Measurements from ENCODE around the gene HPCA.

HPCA gene

GRCh38 chr1:32871364-32872191 lies 14.7 kb upstream of the HPCA start:
- no peak for DNase-seq (ENCODE audit: low read depth)

- DNase-seq (ENCODE audit: low read depth), result no peak
Measured at GRCh38 chr1:32872192-32872460, 14.2 kb upstream of the HPCA start.

GRCh38 chr1:32873484-32873883 lies 12.8 kb upstream of the HPCA start:
- DNase-seq (ENCODE audit: low read depth), result no peak

- DNase-seq (ENCODE audit: low read depth), result no peak
Measured at GRCh38 chr1:32874860-32875752, 11.2 kb upstream of the HPCA start.

- DNase-seq (ENCODE audit: low read depth), result no peak
Measured at GRCh38 chr1:32876341-32877210, 9.7 kb upstream of the HPCA start.

- DNase-seq (ENCODE audit: low read depth), result no peak
Measured at GRCh38 chr1:32877211-32878110, 8.8 kb upstream of the HPCA start.

- no peak for DNase-seq (ENCODE audit: low read depth)
Measured at GRCh38 chr1:32878183-32878582, 8.1 kb upstream of the HPCA start.

- DNase-seq (ENCODE audit: low read depth), result no peak
Measured at GRCh38 chr1:32878637-32879041, 7.7 kb upstream of the HPCA start.

- no peak for DNase-seq (ENCODE audit: low read depth)
Measured at GRCh38 chr1:32881291-32881690, 5.0 kb upstream of the HPCA start.

- DNase-seq (ENCODE audit: low read depth), result no peak
Measured at GRCh38 chr1:32881871-32882850, 4.1 kb upstream of the HPCA start.

GRCh38 chr1:32883338-32884031 lies 2.8 kb upstream of the HPCA start:
- no peak for DNase-seq (ENCODE audit: low read depth)

- DNase-seq (ENCODE audit: low read depth), result no peak
Measured at GRCh38 chr1:32884032-32884372, 2.3 kb upstream of the HPCA start.

- DNase-seq (ENCODE audit: low read depth), result no peak
Measured at GRCh38 chr1:32884726-32885125, 1.6 kb upstream of the HPCA start.

- DNase-seq (ENCODE audit: low read depth), result no peak
Measured at GRCh38 chr1:32885676-32886003, 651 bp upstream of the HPCA start.

- DNase-seq (ENCODE audit: low read depth), result no peak
Measured at GRCh38 chr1:32886828-32887414, 630 bp downstream of the HPCA start.

GRCh38 chr1:32887623-32888022 lies 1.3 kb downstream of the HPCA start:
- no peak for DNase-seq (ENCODE audit: low read depth)

GRCh38 chr1:32888134-32888533 lies 1.8 kb downstream of the HPCA start:
- no peak for DNase-seq (ENCODE audit: low read depth)

GRCh38 chr1:32888677-32889420 lies 2.6 kb downstream of the HPCA start:
- no peak for DNase-seq (ENCODE audit: low read depth)
